GM23338 (cell line): Measurements from ENCODE around the gene TOMM5. TPM values are rescaled to one million over a fixed set of nuclear protein-coding genes. Genes with fewer than 3 reads are reported as not detected.

ENCODE experiments used
- ATAC-seq: fragments of 200-7000 bp; cut with Tn5 transposase; 3 replicates; pipeline ENCODE4 v1.9.1; 2020
- DNase-seq: peaks from one replicate; pipeline ENCODE4 v3.0.0-alpha.2; 2015; ENCODE audit warnings: low spot score
- H2AFZ ChIP-seq: fragments of 200-600 bp; sonication (generic); 2 replicates; pipeline ENCODE4 v1.8.0; 2016; ENCODE audit warnings: antibody characterized with exemption, mild to moderate bottlenecking, moderate library complexity
- H3F3A ChIP-seq: fragments of 200-600 bp; sonication (generic); replicated peaks from 2 replicates; pipeline ENCODE4 v1.8.0; 2017; ENCODE audit warnings: antibody characterized with exemption, mixed run types, low read depth
- H3K27ac ChIP-seq: fragments of 200-600 bp; sonication (generic); 2 replicates; pipeline ENCODE4 v1.6.1; 2016; ENCODE audit warnings: low read depth
- H3K27me3 ChIP-seq: fragments of 200-600 bp; sonication (generic); 2 replicates; pipeline ENCODE4 v1.8.0; 2016; ENCODE audit warnings: mild to moderate bottlenecking, mixed run types, moderate library complexity; ENCODE audit not compliant: insufficient read depth
- H3K36me3 ChIP-seq: fragments of 200-600 bp; sonication (generic); 2 replicates; pipeline ENCODE4 v1.8.0; 2016; ENCODE audit warnings: mild to moderate bottlenecking; ENCODE audit not compliant: insufficient read depth
- H3K4me1 ChIP-seq: fragments of 200-600 bp; sonication (generic); 2 replicates; pipeline ENCODE4 v1.8.0; 2016; ENCODE audit warnings: mild to moderate bottlenecking, moderate library complexity; ENCODE audit not compliant: insufficient read depth
- H3K4me2 ChIP-seq: fragments of 200-600 bp; sonication (generic); 2 replicates; pipeline ENCODE4 v1.7.1; 2017; ENCODE audit warnings: mixed run types
- H3K4me3 ChIP-seq: fragments of 200-600 bp; sonication (generic); 2 replicates; pipeline ENCODE4 v1.6.1; 2016; ENCODE audit warnings: mixed run types
- H3K79me2 ChIP-seq: fragments of 200-600 bp; sonication (generic); replicated peaks from 2 replicates; pipeline ENCODE4 v1.8.0; 2017; ENCODE audit warnings: mild to moderate bottlenecking; ENCODE audit not compliant: insufficient read depth
- H3K9me2 ChIP-seq: fragments of 200-600 bp; sonication (generic); 2 replicates; pipeline ENCODE4 v1.8.0; 2017; ENCODE audit not compliant: insufficient read depth
- H4K20me1 ChIP-seq: fragments of 200-600 bp; sonication (generic); replicated peaks from 2 replicates; pipeline ENCODE4 v1.8.0; 2017; ENCODE audit warnings: mild to moderate bottlenecking; ENCODE audit not compliant: insufficient read depth
- H3K27ac Mint-ChIP-seq: 2 replicates; pipeline ENCODE4 v1.8.0; 2020; ENCODE audit warnings: inconsistent platforms, mild to moderate bottlenecking, moderate library complexity, mixed read lengths
- H3K27me3 Mint-ChIP-seq: 3 replicates; pipeline ENCODE4 v1.8.0; 2022; ENCODE audit warnings: low read depth, mild to moderate bottlenecking, moderate library complexity, mixed read lengths, inconsistent platforms; ENCODE audit not compliant: insufficient read depth, poor library complexity
- H3K36me3 Mint-ChIP-seq: 3 replicates; pipeline ENCODE4 v1.8.0; 2021; ENCODE audit warnings: low read depth, mild to moderate bottlenecking, inconsistent platforms, moderate library complexity, mixed read lengths
- H3K4me1 Mint-ChIP-seq: 3 replicates; pipeline ENCODE4 v1.8.0; 2020; ENCODE audit warnings: mild to moderate bottlenecking, inconsistent platforms, mixed read lengths
- H3K4me3 Mint-ChIP-seq: 3 replicates; pipeline ENCODE4 v1.8.0; 2021; ENCODE audit warnings: moderate library complexity, mild to moderate bottlenecking, inconsistent platforms, mixed read lengths
- H3K9me3 Mint-ChIP-seq: 3 replicates; pipeline ENCODE4 v1.8.0; 2020; ENCODE audit warnings: moderate library complexity, mild to moderate bottlenecking, inconsistent platforms, mixed read lengths
- EZH2 ChIP-seq: fragments of 200-600 bp; sonication (generic); IDR thresholded peaks from one replicate; pipeline ENCODE4 v1.8.0; 2017; ENCODE audit warnings: antibody characterized with exemption, mild to moderate bottlenecking, low read depth; ENCODE audit not compliant: unreplicated experiment
- JUNB ChIP-seq: IDR thresholded peaks from one replicate; pipeline ENCODE4 v1.6.1; 2016; ENCODE audit warnings: antibody characterized with exemption; ENCODE audit not compliant: unreplicated experiment
- POLR2AphosphoS5 ChIP-seq: IDR thresholded peaks from 2 replicates; pipeline ENCODE4 v1.6.1; 2016; ENCODE audit warnings: antibody characterized with exemption, low read depth
- REST ChIP-seq: IDR thresholded peaks from one replicate; pipeline ENCODE4 v1.6.1; 2018; ENCODE audit warnings: antibody characterized with exemption; ENCODE audit not compliant: unreplicated experiment
- ZNF331 ChIP-seq: fragments of 250-450 bp; sonication (Bioruptor Pico); IDR thresholded peaks from 2 replicates; pipeline ENCODE4 v1.5.0; 2020; ENCODE audit warnings: low read depth, mild to moderate bottlenecking, moderate library complexity
- polyA plus RNA-seq: library from polyadenylated mRNA; unstranded; fragments of >200 nt; fragmentation: Nextera tagmentation; extraction: Ambion mirVana; gene quantifications from 2 replicates; pipeline ENCODE4 v1.2.1, GENCODE V29; 2016
- total RNA-seq: library from RNA; depleted of rRNA; stranded (reverse); fragments of >200 nt; shearing (Covaris generic); gene quantifications from 2 replicates; pipeline ENCODE4 v1.2.3, GENCODE V29; 2014; rRNA removed
- TF ChIP-seq, protein P1 (sequence below), 2 experiments: fragments of 200-600 bp in 1 of 2; sonication (generic) in 1 of 2; conservative IDR thresholded peaks; 2 replicates each; pipeline versions ENCODE4 v1.5.1 to v1.6.1; 2016 to 2017; ENCODE audit warnings: antibody characterized with exemption in 2 of 2, low read depth in 2 of 2, mild to moderate bottlenecking in 2 of 2, moderate library complexity in 1 of 2

Gene TOMM5
- total and polyA plus RNA-seq, 2 experiments from 2014 or later: 158 to 529 TPM

- Mint-ChIP-seq H3K4me3 (no peak overlapping the region), H3K9me3 (no peaks in the 10 kb centered on the region), H3K27me3 (no peaks in the 10 kb centered on the region), H3K27ac (no peak overlapping the region), H3K36me3 (peaks cover 29% of the 10 kb centered on the region), H3K4me1 (no peaks in the 10 kb centered on the region)
- Histone ChIP-seq H3K9me2 (no peaks in the 10 kb centered on the region), H3K4me1 (no peaks in the 10 kb centered on the region), H3K79me2 (no peaks in the 10 kb centered on the region), H3K4me2 (no peak overlapping the region), H3K27ac (no peak overlapping the region), H3K4me3 (no peak overlapping the region), H2AFZ (no peak overlapping the region), H3F3A (no peaks in the 10 kb centered on the region), H4K20me1 (no peaks in the 10 kb centered on the region; the same call in 1 of the 2 replicates), H3K27me3 (no peaks in the 10 kb centered on the region), H3K36me3 (peaks cover 5% of the 10 kb centered on the region; the same call in 1 of the 2 replicates)
- no peak for DNase-seq
- TF ChIP-seq JUNB (no peak), EZH2 (no peak), REST (no peak), POLR2AphosphoS5 (no peak), ZNF331 (no peak)
- TF ChIP-seq, protein P1, sequence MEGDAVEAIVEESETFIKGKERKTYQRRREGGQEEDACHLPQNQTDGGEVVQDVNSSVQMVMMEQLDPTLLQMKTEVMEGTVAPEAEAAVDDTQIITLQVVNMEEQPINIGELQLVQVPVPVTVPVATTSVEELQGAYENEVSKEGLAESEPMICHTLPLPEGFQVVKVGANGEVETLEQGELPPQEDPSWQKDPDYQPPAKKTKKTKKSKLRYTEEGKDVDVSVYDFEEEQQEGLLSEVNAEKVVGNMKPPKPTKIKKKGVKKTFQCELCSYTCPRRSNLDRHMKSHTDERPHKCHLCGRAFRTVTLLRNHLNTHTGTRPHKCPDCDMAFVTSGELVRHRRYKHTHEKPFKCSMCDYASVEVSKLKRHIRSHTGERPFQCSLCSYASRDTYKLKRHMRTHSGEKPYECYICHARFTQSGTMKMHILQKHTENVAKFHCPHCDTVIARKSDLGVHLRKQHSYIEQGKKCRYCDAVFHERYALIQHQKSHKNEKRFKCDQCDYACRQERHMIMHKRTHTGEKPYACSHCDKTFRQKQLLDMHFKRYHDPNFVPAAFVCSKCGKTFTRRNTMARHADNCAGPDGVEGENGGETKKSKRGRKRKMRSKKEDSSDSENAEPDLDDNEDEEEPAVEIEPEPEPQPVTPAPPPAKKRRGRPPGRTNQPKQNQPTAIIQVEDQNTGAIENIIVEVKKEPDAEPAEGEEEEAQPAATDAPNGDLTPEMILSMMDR (conservative IDR thresholded peaks at IDR 0.05; ENCODE audit: low read depth in 2 of 2): no peak
- no peak for ATAC-seq
These were observed 52.8 kb downstream of the TOMM5 start for GRCh38 chr9:37539634-37540033.

Other genes starting within 250 kb of the TOMM5 start
- gene GRHPR, start 169.9 kb downstream of the TOMM5 start, total RNA-seq: 120 and 128 TPM in 2 replicates
- 62.4 and 69.0 TPM in 2 replicates for gene GRHPR, start 169.9 kb downstream of the TOMM5 start, polyA plus RNA-seq
- 19.5 and 20.3 TPM in 2 replicates for gene ZBTB5, start 127.1 kb downstream of the TOMM5 start, total RNA-seq
- 2.5 and 2.8 TPM in 2 replicates for gene ZBTB5, start 127.1 kb downstream of the TOMM5 start, polyA plus RNA-seq
- 36.0 and 45.5 TPM in 2 replicates for gene POLR1E, start 106.6 kb downstream of the TOMM5 start, total RNA-seq
- gene POLR1E, start 106.6 kb downstream of the TOMM5 start, polyA plus RNA-seq: 15.4 and 19.2 TPM in 2 replicates
- 11.5 and 13.4 TPM in 2 replicates for gene FBXO10, start 16.2 kb downstream of the TOMM5 start, total RNA-seq
- 3.4 TPM in 2 replicates for gene FBXO10, start 16.2 kb downstream of the TOMM5 start, polyA plus RNA-seq
- gene FRMPD1, start 58.4 kb upstream of the TOMM5 start, total RNA-seq: 0.12 and 0.63 TPM in 2 replicates
- gene FRMPD1, start 58.4 kb upstream of the TOMM5 start, polyA plus RNA-seq: 0.23 and 0.37 TPM in 2 replicates
- 3.1 and 3.4 TPM in 2 replicates for gene TRMT10B, start 161.2 kb upstream of the TOMM5 start, total RNA-seq
- 10.8 and 12.2 TPM in 2 replicates for gene TRMT10B, start 161.2 kb upstream of the TOMM5 start, polyA plus RNA-seq
- gene EXOSC3, start 192.5 kb upstream of the TOMM5 start, total RNA-seq: 59.9 and 62.3 TPM in 2 replicates
- gene EXOSC3, start 192.5 kb upstream of the TOMM5 start, polyA plus RNA-seq: 143 and 149 TPM in 2 replicates
- gene DCAF10, start 208.2 kb upstream of the TOMM5 start, total RNA-seq: 11.5 and 14.3 TPM in 2 replicates
- gene DCAF10, start 208.2 kb upstream of the TOMM5 start, polyA plus RNA-seq: 6.2 and 6.6 TPM in 2 replicates